HL-60 (cell line): Measurements from ENCODE around the gene CBX5.

Source experiments
- CTCF ChIP-seq: IDR thresholded peaks from one replicate; pipeline ENCODE4 v1.5.1; 2011; ENCODE audit warnings: low read length, control low read depth, inconsistent platforms; ENCODE audit not compliant: insufficient read depth
- GABPA ChIP-seq: IDR thresholded peaks from 2 replicates; pipeline ENCODE4 v1.6.1; 2012; ENCODE audit warnings: low read depth
- POLR2AphosphoS5 ChIP-seq: IDR thresholded peaks from 2 replicates; pipeline ENCODE4 v1.6.1; 2012; ENCODE audit warnings: low read depth
- REST ChIP-seq: IDR thresholded peaks from 2 replicates; pipeline ENCODE4 v1.6.1; 2012; ENCODE audit warnings: low read depth; ENCODE audit not compliant: insufficient replicate concordance
- SPI1 ChIP-seq: IDR thresholded peaks from 2 replicates; pipeline ENCODE4 v1.6.1; 2012; ENCODE audit warnings: low read depth, mild to moderate bottlenecking, borderline replicate concordance

- TF ChIP-seq CTCF = no peak
- 0 out of 2 replicates have a peak, but pooled peaks have one; percentile 7 for TF ChIP-seq SPI1
- TF ChIP-seq POLR2AphosphoS5 = peak; percentile 83
- no peak for TF ChIP-seq REST
- TF ChIP-seq GABPA = no peak
Measured at GRCh38 chr12:54300732-54301427, 21.0 kb upstream of the CBX5 start, which contains the start of gene NFE2.
